SK-N-SH (cell line): ENCODE measurements around the gene MTCP1. TPM values are rescaled to one million over a fixed set of nuclear protein-coding genes. Genes with fewer than 3 reads are reported as not detected.

ENCODE experiments used
- CTCF ChIA-PET: fragments of 300-600, 350-600 bp; formaldehyde crosslinking; extraction: SDS; loops from one replicate; lab custom pipeline; 2021; lab: Yijun Ruan, JAX
- POLR2A ChIA-PET: fragments of 350-600 bp; sonication (Branson Sonifier 250); formaldehyde crosslinking; extraction: SDS; loops from one replicate; lab custom pipeline; 2020; ENCODE audit warnings: antibody characterized with exemption, inconsistent platforms; lab: Yijun Ruan, JAX
- DNase-seq: peaks from one replicate; pipeline ENCODE4 v3.0.0; 2012
- H2AFZ ChIP-seq: fragments of 200-600 bp; sonication (generic); 2 replicates; pipeline ENCODE4 v1.8.1; 2016; ENCODE audit warnings: antibody characterized with exemption, mild to moderate bottlenecking, low read depth
- H3F3A ChIP-seq: fragments of 200-600 bp; sonication (generic); replicated peaks from 2 replicates; pipeline ENCODE3; 2016; ENCODE audit warnings: antibody characterized with exemption, mild to moderate bottlenecking; ENCODE audit not compliant: insufficient read depth
- H3K27ac ChIP-seq, 2 experiments: fragments of 200-500 bp in 1 of 2; fragments of 200-600 bp in 1 of 2; sonication (Bioruptor generic) in 1 of 2; sonication (generic), shearing (Covaris generic) in 1 of 2; 2 replicates each; pipeline versions ENCODE4 v1.5.1 to v1.6.1; 2014 to 2016; ENCODE audit warnings: low read depth in 2 of 2, inconsistent platforms in 1 of 2, low read length in 1 of 2, mild to moderate bottlenecking in 1 of 2, mixed read lengths in 1 of 2
- H3K27me3 ChIP-seq: fragments of 200-600 bp; sonication (generic), shearing (Covaris generic); 2 replicates; pipeline ENCODE4 v1.6.1; 2016; ENCODE audit warnings: mixed run types; ENCODE audit not compliant: insufficient read depth
- H3K36me3 ChIP-seq, 2 experiments: fragments of 200-500 bp in 1 of 2; fragments of 200-600 bp in 1 of 2; sonication (Bioruptor generic) in 1 of 2; sonication (generic) in 1 of 2; replicated peaks in 1 of 2; 2 replicates each; pipeline versions ENCODE3 to v1.5.1; 2014 to 2016; ENCODE audit warnings: low read length in 1 of 2, mild to moderate bottlenecking in 1 of 2; ENCODE audit not compliant: insufficient read depth in 2 of 2, control insufficient read depth in 1 of 2
- H3K4me1 ChIP-seq, 2 experiments: fragments of 200-500 bp in 1 of 2; fragments of 200-600 bp in 1 of 2; sonication (Bioruptor generic) in 1 of 2; sonication (generic), shearing (Covaris generic) in 1 of 2; 2 replicates each; pipeline versions ENCODE4 v1.5.1 to v1.6.1; 2014 to 2016; ENCODE audit warnings: low read depth in 1 of 2, low read length in 1 of 2, mixed run types in 1 of 2; ENCODE audit not compliant: insufficient read depth in 2 of 2, control insufficient read depth in 1 of 2
- H3K4me2 ChIP-seq: fragments of 200-600 bp; sonication (generic), shearing (Covaris generic); 2 replicates; pipeline ENCODE4 v1.6.1; 2017; ENCODE audit warnings: mixed run types
- H3K4me3 ChIP-seq, 2 experiments: fragments of 200-500 bp in 1 of 2; fragments of 200-600 bp in 1 of 2; sonication (Bioruptor generic) in 1 of 2; sonication (generic), shearing (Covaris generic) in 1 of 2; 2 replicates each; pipeline versions ENCODE4 v1.5.1 to v1.8.1; 2014 to 2016; ENCODE audit warnings: low read depth in 2 of 2, inconsistent platforms in 1 of 2, low read length in 1 of 2, mild to moderate bottlenecking in 1 of 2, mixed read lengths in 1 of 2, moderate library complexity in 1 of 2
- H3K79me2 ChIP-seq: fragments of 200-600 bp; sonication (generic); 2 replicates; pipeline ENCODE4 v1.8.1; 2017; ENCODE audit warnings: mild to moderate bottlenecking; ENCODE audit not compliant: insufficient read depth
- H3K9ac ChIP-seq: fragments of 200-600 bp; sonication (generic); 2 replicates; pipeline ENCODE4 v1.6.1; 2017; ENCODE audit warnings: mixed run types
- H3K9me2 ChIP-seq: fragments of 200-600 bp; sonication (generic); 2 replicates; pipeline ENCODE4 v1.6.1; 2017; ENCODE audit warnings: mixed run types
- H3K9me3 ChIP-seq: fragments of 200-600 bp; sonication (generic); 2 replicates; pipeline ENCODE4 v1.6.1; 2017; ENCODE audit warnings: mixed run types, mild to moderate bottlenecking, moderate library complexity
- H4K20me1 ChIP-seq: fragments of 200-600 bp; sonication (generic); 2 replicates; pipeline ENCODE4 v1.6.1; 2017; ENCODE audit warnings: mild to moderate bottlenecking, mixed run types; ENCODE audit not compliant: insufficient read depth
- CHD2 ChIP-seq: fragments of 150-350 bp; IDR thresholded peaks from 2 replicates; pipeline ENCODE4 v1.6.1; 2018; ENCODE audit warnings: low read length; ENCODE audit not compliant: partially characterized antibody
- ELF1 ChIP-seq: IDR thresholded peaks from 2 replicates; pipeline ENCODE4 v1.4.0; 2012
- EP300 ChIP-seq, 2 experiments: IDR thresholded peaks; 2 replicates each; pipeline versions ENCODE4 v1.4.0 to v1.6.1; 2012; ENCODE audit warnings: borderline replicate concordance in 1 of 2, low read depth in 1 of 2, low read length in 1 of 2
- FOXJ3 ChIP-seq: sonication (generic); formaldehyde crosslinking; IDR thresholded peaks from 2 replicates; pipeline ENCODE4 v1.5.1; 2020; ENCODE audit warnings: mild to moderate bottlenecking, missing genetic modification reagents
- GABPA ChIP-seq: IDR thresholded peaks from 2 replicates; pipeline ENCODE4 v1.4.0; 2012; ENCODE audit warnings: low read depth, mild to moderate bottlenecking
- JUND ChIP-seq: IDR thresholded peaks from 2 replicates; pipeline ENCODE4 v1.4.0; 2012
- MAX ChIP-seq: IDR thresholded peaks from 2 replicates; pipeline ENCODE4 v1.4.0; 2012; ENCODE audit warnings: low read depth
- MEF2A ChIP-seq: IDR thresholded peaks from 2 replicates; pipeline ENCODE4 v1.4.0; 2012; ENCODE audit warnings: low read depth, borderline replicate concordance
- PBX3 ChIP-seq: IDR thresholded peaks from 2 replicates; pipeline ENCODE4; 2012
- POLR2AphosphoS5 ChIP-seq: IDR thresholded peaks from 2 replicates; pipeline ENCODE4 v1.6.1; 2012; ENCODE audit warnings: low read depth, low read length
- RAD21 ChIP-seq: IDR thresholded peaks from 2 replicates; pipeline ENCODE4 v1.6.1; 2012; ENCODE audit warnings: mild to moderate bottlenecking, low read length
- RCOR1 ChIP-seq: fragments of 150-350 bp; IDR thresholded peaks from 2 replicates; pipeline ENCODE4 v1.6.1; 2017; ENCODE audit warnings: antibody characterized with exemption, low read length
- RFX5 ChIP-seq: IDR thresholded peaks from 2 replicates; pipeline ENCODE4 v1.6.1; 2012; ENCODE audit warnings: mild to moderate bottlenecking, improper control_type of control experiment, low read length
- RXRA ChIP-seq: IDR thresholded peaks from 2 replicates; pipeline ENCODE4 v1.4.0; 2012; ENCODE audit warnings: low read depth, mild to moderate bottlenecking, borderline replicate concordance
- SIN3A ChIP-seq: IDR thresholded peaks from 2 replicates; pipeline ENCODE4 v1.6.1; 2012; ENCODE audit warnings: low read depth, mild to moderate bottlenecking, low read length, moderate library complexity, borderline replicate concordance
- SMC3 ChIP-seq: IDR thresholded peaks from 2 replicates; pipeline ENCODE4 v1.6.1; 2012; ENCODE audit warnings: low read depth, low read length, improper control_type of control experiment
- TEAD4 ChIP-seq: IDR thresholded peaks from 2 replicates; pipeline ENCODE4 v1.4.0; 2012; ENCODE audit warnings: mild to moderate bottlenecking, borderline replicate concordance; ENCODE audit not compliant: insufficient read depth
- USF2 ChIP-seq: fragments of 150-350 bp; IDR thresholded peaks from 2 replicates; pipeline ENCODE4 v1.6.1; 2017; ENCODE audit warnings: antibody characterized with exemption, low read length, low read depth, borderline replicate concordance
- YY1 ChIP-seq: IDR thresholded peaks from 2 replicates; pipeline ENCODE4 v1.4.0; 2012; ENCODE audit warnings: low read depth, mild to moderate bottlenecking
- ZBTB33 ChIP-seq: IDR thresholded peaks from 2 replicates; pipeline ENCODE4 v1.4.0; 2012; ENCODE audit warnings: low read depth, borderline replicate concordance
- WGBS: methylation state at CpG from one replicate; pipeline ENCODE4 v1.1.6; 2017; ENCODE audit warnings: low lambda C conversion rate; 5-methylcytosine and 5-hydroxymethylcytosine counted together
- polyA plus RNA-seq, 3 experiments: library from polyadenylated mRNA; depleted of rRNA; stranded (reverse); fragments of >200 nt; gene quantifications; 2 replicates each; pipeline ENCODE4 v1.2.3, GENCODE V29; 2012
- TF ChIP-seq, protein P1 (sequence below): fragments of 200-600 bp; sonication (generic); IDR thresholded peaks from 2 replicates; pipeline ENCODE4 v1.6.1; 2017; ENCODE audit warnings: antibody characterized with exemption, mild to moderate bottlenecking, moderate library complexity

The MTCP1 gene
- polyA plus RNA-seq, 1 of the 3 experiments (the other 2 are of a cell fraction), result 3.7 TPM

GRCh38 chrX:155026727-155027508 is 44.0 kb downstream of the MTCP1 start, which contains the start of gene FUNDC2 (continued):
- no peak for TF ChIP-seq FOXJ3 (CRISPR knock-in tag)
- no peak for TF ChIP-seq SIN3A
- peak; percentile 76 for TF ChIP-seq YY1
- no peak for TF ChIP-seq JUND
- no peak for TF ChIP-seq PBX3
- peak; percentile 94 for TF ChIP-seq ZBTB33
- no peak for TF ChIP-seq RAD21
- TF ChIP-seq EP300 (IDR thresholded peaks at IDR 0.05; ENCODE audit: borderline replicate concordance in 1 of 2, low read depth in 1 of 2, low read length in 1 of 2), result no peak
- TF ChIP-seq RCOR1, result no peak
- TF ChIP-seq, all 33 proteins: peak for 11

GRCh38 chrX:155026420-155026726 is 44.6 kb downstream of the MTCP1 start:
- Histone ChIP-seq H3K4me3 (peak overlapping the region; percentile 56 to 64; a peak in 3 of 4 replicates), H3K4me1 (no peaks in the 10 kb centered on the region; a peak in 1 of 4 replicates), H3K36me3 (no peaks in the 10 kb centered on the region), H4K20me1 (no peaks in the 10 kb centered on the region), H3K27me3 (no peaks in the 10 kb centered on the region), H3K9me3 (no peaks in the 10 kb centered on the region), H3K27ac (peak overlapping the region; percentile 86 to 93), H3F3A (peaks cover 4% of the 10 kb centered on the region), H2AFZ (peak overlapping the region; percentile 72), H3K79me2 (peaks cover 35% of the 10 kb centered on the region), H3K9ac (peak overlapping the region; percentile 88), H3K9me2 (no peaks in the 10 kb centered on the region), H3K4me2 (peak overlapping the region; percentile 7; the same call in 1 of the 2 replicates)
- TF ChIP-seq SIN3A (no peak), ZBTB33 (no peak), POLR2AphosphoS5 (no peak), MEF2A (no peak), SMC3 (no peak), RCOR1 (no peak), GABPA (no peak), USF2 (no peak), RXRA (no peak), ELF1 (no peak), CHD2 (no peak), MAX (no peak), TEAD4 (no peak), RFX5 (no peak), PBX3 (no peak)
- TF ChIP-seq, protein P1, sequence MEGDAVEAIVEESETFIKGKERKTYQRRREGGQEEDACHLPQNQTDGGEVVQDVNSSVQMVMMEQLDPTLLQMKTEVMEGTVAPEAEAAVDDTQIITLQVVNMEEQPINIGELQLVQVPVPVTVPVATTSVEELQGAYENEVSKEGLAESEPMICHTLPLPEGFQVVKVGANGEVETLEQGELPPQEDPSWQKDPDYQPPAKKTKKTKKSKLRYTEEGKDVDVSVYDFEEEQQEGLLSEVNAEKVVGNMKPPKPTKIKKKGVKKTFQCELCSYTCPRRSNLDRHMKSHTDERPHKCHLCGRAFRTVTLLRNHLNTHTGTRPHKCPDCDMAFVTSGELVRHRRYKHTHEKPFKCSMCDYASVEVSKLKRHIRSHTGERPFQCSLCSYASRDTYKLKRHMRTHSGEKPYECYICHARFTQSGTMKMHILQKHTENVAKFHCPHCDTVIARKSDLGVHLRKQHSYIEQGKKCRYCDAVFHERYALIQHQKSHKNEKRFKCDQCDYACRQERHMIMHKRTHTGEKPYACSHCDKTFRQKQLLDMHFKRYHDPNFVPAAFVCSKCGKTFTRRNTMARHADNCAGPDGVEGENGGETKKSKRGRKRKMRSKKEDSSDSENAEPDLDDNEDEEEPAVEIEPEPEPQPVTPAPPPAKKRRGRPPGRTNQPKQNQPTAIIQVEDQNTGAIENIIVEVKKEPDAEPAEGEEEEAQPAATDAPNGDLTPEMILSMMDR, result no peak
- ChIA-PET POLR2A (interaction anchor here (0.7 to 1.4 kb wide), 6 partner anchors 9 to 46 kb away, joined by 3 to 5 read pairs (median 4); no protein-coding TSS in a partner anchor), CTCF (interaction anchor here (1.3 to 2.4 kb wide), 2 partner anchors 45 to 108 kb away, joined by 3 to 7 read pairs; no protein-coding TSS in a partner anchor)
- no peak for DNase-seq
- 14% methylated on average over 12 of the region's 16 CpGs for WGBS
